VCaP (cell line): ENCODE measurements around the gene NT5C2.

Experiments used
- H3K27ac ChIP-seq: fragments of 450-650 bp; 2 replicates; pipeline ENCODE4 v1.5.1; 2017
- CTCF ChIP-seq: fragments of 450-650 bp; conservative IDR thresholded peaks from 2 replicates; pipeline ENCODE4 v1.5.1; 2017; ENCODE audit warnings: mild to moderate bottlenecking, moderate library complexity

NT5C2 gene

GRCh38 chr10:103105462-103105861 lies 87.6 kb downstream of the NT5C2 start:
- no peak for TF ChIP-seq CTCF
- H3K27ac ChIP-seq: no peak overlapping the region

- no peak for TF ChIP-seq CTCF
Measured at GRCh38 chr10:103104721-103105120, 88.4 kb downstream of the NT5C2 start.

GRCh38 chr10:103103989-103104388 lies 89.1 kb downstream of the NT5C2 start:
- H3K27ac ChIP-seq: no peak overlapping the region
- TF ChIP-seq CTCF: no peak

More at GRCh38 chr10:103104721-103105120, 88.4 kb downstream of the NT5C2 start:
- H3K27ac ChIP-seq: no peak overlapping the region

GRCh38 chr10:103102195-103102594 lies 90.9 kb downstream of the NT5C2 start:
- no peak for TF ChIP-seq CTCF
- no peak overlapping the region for H3K27ac ChIP-seq

- no peak for TF ChIP-seq CTCF
- no peak overlapping the region for H3K27ac ChIP-seq
Measured at GRCh38 chr10:103100620-103101019, 92.5 kb downstream of the NT5C2 start.

GRCh38 chr10:103098240-103098639 lies 94.8 kb downstream of the NT5C2 start:
- no peak overlapping the region for H3K27ac ChIP-seq
- no peak for TF ChIP-seq CTCF

GRCh38 chr10:103096130-103096529 lies 96.9 kb downstream of the NT5C2 start:
- no peak overlapping the region for H3K27ac ChIP-seq
- TF ChIP-seq CTCF: no peak

GRCh38 chr10:103095005-103095404 lies 98.1 kb downstream of the NT5C2 start:
- H3K27ac ChIP-seq: no peak overlapping the region
- TF ChIP-seq CTCF: no peak
